Measurements from ENCODE around the gene UBE2L3.
A peak's percentile ranks its signal among the peaks of the same experiment; 100 is the strongest.

Gene UBE2L3

GRCh38 chr22:21631025-21631424 lies 63.5 kb downstream of the UBE2L3 start:
- no peak for DNase-seq (ENCODE audit: low read depth)
- no peak overlapping the region for H3K4me3 ChIP-seq (ENCODE audit: low read depth, low read length)
- TF ChIP-seq CTCF (IDR thresholded peaks at IDR 0.05; ENCODE audit: insufficient read depth, low read depth, low read length, missing control alignments), result no peak

- peak; percentile 54 for DNase-seq (ENCODE audit: low read depth)
- TF ChIP-seq CTCF (IDR thresholded peaks at IDR 0.05; ENCODE audit: insufficient read depth, low read depth, low read length, missing control alignments), result no peak
- H3K4me3 ChIP-seq (ENCODE audit: low read depth, low read length), result no peak within 1 kb of the TSS
These were observed 64.9 kb downstream of the UBE2L3 start, which contains the start of gene CCDC116 for GRCh38 chr22:21632237-21632895. Gene CCDC116 (plus strand): TSS chr22:21632760. CDS start chr22:21633182, 422 bp downstream.

GRCh38 chr22:21632931-21633330 lies 65.4 kb downstream of the UBE2L3 start:
- no peak for DNase-seq (ENCODE audit: low read depth)
- H3K4me3 ChIP-seq (ENCODE audit: low read depth, low read length), result no peak overlapping the region
- no peak for TF ChIP-seq CTCF (IDR thresholded peaks at IDR 0.05; ENCODE audit: insufficient read depth, low read depth, low read length, missing control alignments)

- TF ChIP-seq CTCF (IDR thresholded peaks at IDR 0.05; ENCODE audit: insufficient read depth, low read depth, low read length, missing control alignments), result no peak
- DNase-seq (ENCODE audit: low read depth), result no peak
- no peak overlapping the region for H3K4me3 ChIP-seq (ENCODE audit: low read depth, low read length)
These were observed 66.0 kb downstream of the UBE2L3 start for GRCh38 chr22:21633481-21633880.

GRCh38 chr22:21634081-21634480 lies 66.6 kb downstream of the UBE2L3 start:
- TF ChIP-seq CTCF (IDR thresholded peaks at IDR 0.05; ENCODE audit: insufficient read depth, low read depth, low read length, missing control alignments), result no peak
- H3K4me3 ChIP-seq (ENCODE audit: low read depth, low read length), result no peak overlapping the region
- no peak for DNase-seq (ENCODE audit: low read depth)

- no peak for DNase-seq (ENCODE audit: low read depth)
- H3K4me3 ChIP-seq (ENCODE audit: low read depth, low read length), result no peak overlapping the region
- no peak for TF ChIP-seq CTCF (IDR thresholded peaks at IDR 0.05; ENCODE audit: insufficient read depth, low read depth, low read length, missing control alignments)
These were observed 67.3 kb downstream of the UBE2L3 start for GRCh38 chr22:21634844-21635243.

All from GM12865 (cell line).